B cell (primary cell): ENCODE results near the gene INTS15. TPM values are rescaled to one million over a fixed set of nuclear protein-coding genes. Genes with fewer than 3 reads are reported as not detected.

ENCODE experiments used
- ATAC-seq: fragments of 200-7000 bp; cut with Tn5 transposase; one replicate; pipeline ENCODE4 v1.10.0; 2021; ENCODE audit warnings: low read depth, mild to moderate bottlenecking, moderate number of reproducible peaks, moderate library complexity
- CTCF ChIA-PET: fragments of 350-600 bp; sonication (Branson Sonifier 250); formaldehyde crosslinking; loops from one replicate; lab custom pipeline; 2021; ENCODE audit warnings: antibody characterized with exemption, inconsistent platforms; lab: Charles Lee
- POLR2A ChIA-PET: fragments of 350-600 bp; sonication (Branson Sonifier 250); formaldehyde crosslinking; loops from one replicate; lab custom pipeline; 2021; ENCODE audit warnings: antibody characterized with exemption; lab: Charles Lee
- DNase-seq: peaks from one replicate; pipeline ENCODE4 v3.0.0; 2013
- H2AFZ ChIP-seq: 2 replicates; pipeline ENCODE4 v1.6.1; 2012; ENCODE audit warnings: mild to moderate bottlenecking, low read depth, low read length; ENCODE audit not compliant: insufficient read depth, poor library complexity, severe bottlenecking
- H3K27ac ChIP-seq, 2 donors: 1 replicate in 1 of 2; 2 replicates in 1 of 2; pipeline ENCODE4 v1.5.1; 2012 to 2013; ENCODE audit warnings: low read length in 2 of 2, mild to moderate bottlenecking in 2 of 2, moderate library complexity in 1 of 2
- H3K27me3 ChIP-seq, 4 experiments: fragments of 200-600 bp in 1 of 4; sonication (generic) in 1 of 4; replicated peaks in 1 of 4; 1 replicate in 2 of 4; 2 replicates in 2 of 4; pipeline versions ENCODE4 v1.6.1 to v1.7.0; 2013 to 2016; ENCODE audit warnings: low read length in 3 of 4, mild to moderate bottlenecking in 2 of 4, mixed read lengths in 1 of 4, moderate library complexity in 1 of 4; ENCODE audit not compliant: insufficient read depth in 4 of 4, control insufficient read depth in 3 of 4; ENCODE audit errors: control extremely low read depth in 1 of 4
- H3K36me3 ChIP-seq, 2 experiments: replicated peaks in 1 of 2; 1 replicate in 1 of 2; 2 replicates in 1 of 2; pipeline versions ENCODE4 v1.6.1 to v1.7.1; 2013; ENCODE audit warnings: low read length in 1 of 2; ENCODE audit not compliant: insufficient read depth in 2 of 2, control insufficient read depth in 1 of 2; ENCODE audit errors: control extremely low read depth in 1 of 2, extremely low read depth in 1 of 2
- H3K4me1 ChIP-seq, 2 donors: fragments of 200-600 bp in 1 of 2; sonication (generic) in 1 of 2; 1 replicate in 1 of 2; 2 replicates in 1 of 2; pipeline versions ENCODE4 v1.5.1 to v1.6.1; 2013 to 2017; ENCODE audit warnings: low read length in 2 of 2; ENCODE audit not compliant: control insufficient read depth in 2 of 2, insufficient read depth in 2 of 2
- H3K4me2 ChIP-seq: replicated peaks from 2 replicates; pipeline ENCODE3; 2012; ENCODE audit warnings: mild to moderate bottlenecking, low read depth, low read length; ENCODE audit not compliant: poor library complexity, severe bottlenecking
- H3K4me3 ChIP-seq, 5 experiments: fragments of 200-600 bp in 1 of 5; sonication (generic) in 1 of 5; 1 replicate in 3 of 5; 2 replicates in 2 of 5; pipeline versions ENCODE4 v1.5.1 to v1.7.0; 2011 to 2016; ENCODE audit warnings: low read length in 4 of 5, mild to moderate bottlenecking in 4 of 5, low read depth in 2 of 5, control low read depth in 1 of 5, moderate library complexity in 1 of 5; ENCODE audit not compliant: insufficient read depth in 1 of 5; ENCODE audit errors: control extremely low read depth in 1 of 5, extremely low read depth in 1 of 5
- H3K79me2 ChIP-seq: fragments of 200-600 bp; sonication (generic); one replicate; pipeline ENCODE4 v1.6.0; 2016; ENCODE audit warnings: low read length; ENCODE audit not compliant: control insufficient read depth, insufficient read depth
- H3K9ac ChIP-seq: fragments of 200-600 bp; sonication (generic); 2 replicates; pipeline ENCODE4 v1.6.1; 2017; ENCODE audit warnings: mild to moderate bottlenecking, low read length, moderate library complexity
- H3K9me3 ChIP-seq, 3 donors: one replicate each; pipeline versions ENCODE4 v1.6.1 to v1.7.1; 2013; ENCODE audit warnings: low read length in 2 of 3; ENCODE audit not compliant: control insufficient read depth in 2 of 3, insufficient read depth in 1 of 3; ENCODE audit errors: control extremely low read depth in 1 of 3
- H4K20me1 ChIP-seq: 2 replicates; pipeline ENCODE4 v1.6.0; 2012; ENCODE audit warnings: mild to moderate bottlenecking, low read length; ENCODE audit not compliant: insufficient read depth, control insufficient read depth, poor library complexity, severe bottlenecking
- H3K27ac Mint-ChIP-seq: one replicate; pipeline ENCODE4 v1.8.0; 2021; ENCODE audit warnings: mixed read lengths
- H3K27me3 Mint-ChIP-seq: one replicate; pipeline ENCODE4 v1.8.0; 2021; ENCODE audit warnings: mixed read lengths
- H3K4me1 Mint-ChIP-seq: one replicate; pipeline ENCODE4 v1.8.0; 2021; ENCODE audit warnings: mixed read lengths
- H3K4me3 Mint-ChIP-seq: one replicate; pipeline ENCODE4 v1.8.0; 2021; ENCODE audit warnings: mixed read lengths
- H3K9me3 Mint-ChIP-seq: one replicate; pipeline ENCODE4 v1.8.0; 2022; ENCODE audit warnings: mixed read lengths; ENCODE audit not compliant: insufficient read depth
- CTCF ChIP-seq: fragments of 200-600 bp; IDR thresholded peaks from one replicate; pipeline ENCODE4 v1.8.0; 2022; ENCODE audit warnings: antibody characterized with exemption, mild to moderate bottlenecking
- EZH2 ChIP-seq: IDR thresholded peaks from 2 replicates; pipeline ENCODE4 v1.6.1; 2012; ENCODE audit warnings: borderline replicate concordance, low read depth, mild to moderate bottlenecking, moderate library complexity, low read length; ENCODE audit not compliant: insufficient read depth, poor library complexity, severe bottlenecking
- WGBS: methylation state at CpG from one replicate; pipeline ENCODE4 v1.1.5; 2013; ENCODE audit warnings: missing lambda C conversion rate; ENCODE audit not compliant: insufficient coverage; 5-methylcytosine and 5-hydroxymethylcytosine counted together
- intact Hi-C: fragments of 100-400 bp; cut with micrococcal nuclease; formaldehyde crosslinking; loops from one replicate; pipeline ENCODE4 v1.10.0; 2022
- polyA plus RNA-seq: library from polyadenylated mRNA; depleted of rRNA; stranded (reverse); fragments of >200 nt; gene quantifications from 2 replicates; pipeline ENCODE4 v1.2.3, GENCODE V29; 2012
- total RNA-seq, 2 donors: library from RNA; stranded (reverse); fragments of 120-200 nt in 1 of 2; gene quantifications; 1 replicate in 1 of 2; 2 replicates in 1 of 2; pipeline versions ENCODE4 v1.2.3 to v1.2.4, GENCODE V29; 2013 to 2022

The INTS15 gene
- total and polyA plus RNA-seq, 2 donors (not counting 1 experiment from before 2014, with no cell fraction given), result 57.1 to 63.2 TPM

GRCh38 chr7:6547400-6547799 lies 42.4 kb upstream of the INTS15 start:
- H3K4me1 Mint-ChIP-seq, result peaks cover 12% of the 10 kb centered on the region
- ChIA-PET CTCF (interaction anchor here (1.1 kb wide), 1 partner anchor 31 kb away, joined by 4 read pairs; no protein-coding TSS in a partner anchor), POLR2A (no interaction called here)
- Histone ChIP-seq H2AFZ (no peak overlapping the region), H3K27ac (no peak overlapping the region), H3K4me3 (no peak overlapping the region), H3K4me2 (no peak overlapping the region), H3K9ac (no peak overlapping the region), H3K36me3 (no peaks in the 10 kb centered on the region), H4K20me1 (no peaks in the 10 kb centered on the region), H3K79me2 (no peaks in the 10 kb centered on the region), H3K4me1 (peaks cover 5 to 14% of the 10 kb centered on the region in 2 donors), H3K27me3 (no peaks in the 10 kb centered on the region), H3K9me3 (no peaks in the 10 kb centered on the region)
- H3K9me3 Mint-ChIP-seq, result no peaks in the 10 kb centered on the region
- H3K27ac Mint-ChIP-seq, result no peak overlapping the region
- no peaks in the 10 kb centered on the region for H3K27me3 Mint-ChIP-seq
- TF ChIP-seq EZH2 (no peak), CTCF (no peak)
- no peak for ATAC-seq
- intact Hi-C loops, result no loop called here
- 89% methylated on average over 1 of the region's 1 CpG for WGBS
- H3K4me3 Mint-ChIP-seq, result no peak overlapping the region
- DNase-seq, result no peak

- no peaks in the 10 kb centered on the region for H3K27me3 ChIP-seq
- H2AFZ ChIP-seq, result no peak within 1 kb of the TSS
- ATAC-seq (no peak), DNase-seq (no peak)
- Mint-ChIP-seq H3K4me3 (no peak within 1 kb of the TSS), H3K4me1 (peaks cover 10% of the 10 kb centered on the region), H3K9me3 (no peaks in the 10 kb centered on the region), H3K27ac (no peak within 1 kb of the TSS), H3K27me3 (no peaks in the 10 kb centered on the region)
- H3K79me2 ChIP-seq, result no peaks in the 10 kb centered on the region
- H3K4me2 ChIP-seq, result no peak within 1 kb of the TSS
- no peak within 1 kb of the TSS for H3K9ac ChIP-seq
- H3K4me3 ChIP-seq, result no peak within 1 kb of the TSS
- H3K9me3 ChIP-seq, result no peaks in the 10 kb centered on the region
- intact Hi-C loops, result no loop called here
- TF ChIP-seq EZH2, result no peak
- TF ChIP-seq CTCF, result no peak
- WGBS, result 94% methylated on average over 46 of the region's 46 CpGs
- H3K4me1 ChIP-seq, result peaks cover 3 to 16% of the 10 kb centered on the region in 2 donors
- no peak within 1 kb of the TSS for H3K27ac ChIP-seq
- ChIA-PET CTCF (no interaction called here), POLR2A (no interaction called here)
- H3K36me3 ChIP-seq, result no peaks in the 10 kb centered on the region
- H4K20me1 ChIP-seq, result no peaks in the 10 kb centered on the region
Observed at GRCh38 chr7:6551016-6551511, 38.8 kb upstream of the INTS15 start, which contains the start of gene GRID2IP. TSS of gene GRID2IP (minus strand) at chr7:6551461. CDS start at chr7:6551436, 25 bp downstream.
